DOHH2 (cell line): ENCODE measurements around the gene CHEK2.

Experiments used
- EZH2phosphoT487 ChIP-seq: fragments of 200-600 bp; sonication (generic); IDR thresholded peaks from 2 replicates; pipeline ENCODE4 v1.6.1; 2017; ENCODE audit warnings: borderline replicate concordance, mild to moderate bottlenecking, antibody characterized with exemption, low read length, moderate library complexity, mixed read lengths
- TF ChIP-seq, protein P1 (sequence below): fragments of 200-600 bp; sonication (generic); IDR thresholded peaks from one replicate; pipeline ENCODE4 v1.5.1; 2014; ENCODE audit warnings: antibody characterized with exemption, mild to moderate bottlenecking, low read depth, low read length; ENCODE audit not compliant: poor library complexity, severe bottlenecking

GRCh38 chr22:28736301-28737155 lies 5.1 kb downstream of the CHEK2 start:
- TF ChIP-seq, protein P1, sequence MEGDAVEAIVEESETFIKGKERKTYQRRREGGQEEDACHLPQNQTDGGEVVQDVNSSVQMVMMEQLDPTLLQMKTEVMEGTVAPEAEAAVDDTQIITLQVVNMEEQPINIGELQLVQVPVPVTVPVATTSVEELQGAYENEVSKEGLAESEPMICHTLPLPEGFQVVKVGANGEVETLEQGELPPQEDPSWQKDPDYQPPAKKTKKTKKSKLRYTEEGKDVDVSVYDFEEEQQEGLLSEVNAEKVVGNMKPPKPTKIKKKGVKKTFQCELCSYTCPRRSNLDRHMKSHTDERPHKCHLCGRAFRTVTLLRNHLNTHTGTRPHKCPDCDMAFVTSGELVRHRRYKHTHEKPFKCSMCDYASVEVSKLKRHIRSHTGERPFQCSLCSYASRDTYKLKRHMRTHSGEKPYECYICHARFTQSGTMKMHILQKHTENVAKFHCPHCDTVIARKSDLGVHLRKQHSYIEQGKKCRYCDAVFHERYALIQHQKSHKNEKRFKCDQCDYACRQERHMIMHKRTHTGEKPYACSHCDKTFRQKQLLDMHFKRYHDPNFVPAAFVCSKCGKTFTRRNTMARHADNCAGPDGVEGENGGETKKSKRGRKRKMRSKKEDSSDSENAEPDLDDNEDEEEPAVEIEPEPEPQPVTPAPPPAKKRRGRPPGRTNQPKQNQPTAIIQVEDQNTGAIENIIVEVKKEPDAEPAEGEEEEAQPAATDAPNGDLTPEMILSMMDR = no peak
- no peak for TF ChIP-seq EZH2phosphoT487
